ENCODE results near the gene KRT6C.
"Not testable (repeated sequence)": the region's sequence is repeated elsewhere in the genome, so short reads cannot be mapped to it uniquely, and the experiment has no call there.

The KRT6C gene

DNA sequence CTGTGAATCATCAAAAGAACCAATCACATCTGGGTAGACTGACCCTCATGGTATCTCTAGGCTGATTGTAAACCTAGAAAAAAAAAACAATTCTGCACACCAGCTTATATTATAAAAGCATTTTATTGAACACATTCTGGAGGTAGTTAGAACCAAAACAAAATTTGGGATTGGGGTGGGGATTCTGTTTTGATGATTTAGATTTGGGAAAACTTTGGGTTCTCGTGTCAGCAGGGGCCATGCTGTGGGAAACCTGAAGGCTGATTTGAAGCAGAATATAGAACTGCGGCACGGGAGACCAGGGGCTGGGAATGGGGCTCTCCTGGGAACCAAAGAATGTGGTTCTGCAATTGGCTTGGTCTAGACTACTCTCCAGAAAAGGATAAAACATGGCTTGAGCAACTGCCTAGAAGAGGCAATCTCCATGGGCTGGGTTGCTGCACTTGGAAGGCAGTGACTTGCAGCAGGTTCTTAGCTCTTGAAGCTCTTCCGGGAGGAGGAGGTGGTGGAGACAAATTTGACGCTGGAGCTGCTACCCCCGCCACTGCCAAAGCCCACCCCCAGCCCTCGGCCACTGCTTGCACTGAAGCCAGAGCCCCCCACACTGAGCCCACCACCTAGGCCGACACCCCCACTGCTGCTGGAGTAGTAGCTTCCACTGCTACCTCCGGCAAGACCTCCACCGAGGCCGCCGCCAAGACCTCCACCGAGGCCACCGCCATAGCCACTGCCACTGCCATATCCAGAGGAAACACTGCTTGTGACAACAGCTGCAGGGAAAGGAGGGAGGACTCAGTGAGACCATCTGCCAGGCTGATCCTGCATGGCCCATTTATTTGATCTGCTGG is 41.1 kb upstream of the KRT6C start:
- no peak overlapping the region for H3K4me3 ChIP-seq (ENCODE audit: control insufficient read depth, low read depth, low read length)
- DNase-seq (ENCODE audit: low read depth) = no peak
- TF ChIP-seq, protein P1, sequence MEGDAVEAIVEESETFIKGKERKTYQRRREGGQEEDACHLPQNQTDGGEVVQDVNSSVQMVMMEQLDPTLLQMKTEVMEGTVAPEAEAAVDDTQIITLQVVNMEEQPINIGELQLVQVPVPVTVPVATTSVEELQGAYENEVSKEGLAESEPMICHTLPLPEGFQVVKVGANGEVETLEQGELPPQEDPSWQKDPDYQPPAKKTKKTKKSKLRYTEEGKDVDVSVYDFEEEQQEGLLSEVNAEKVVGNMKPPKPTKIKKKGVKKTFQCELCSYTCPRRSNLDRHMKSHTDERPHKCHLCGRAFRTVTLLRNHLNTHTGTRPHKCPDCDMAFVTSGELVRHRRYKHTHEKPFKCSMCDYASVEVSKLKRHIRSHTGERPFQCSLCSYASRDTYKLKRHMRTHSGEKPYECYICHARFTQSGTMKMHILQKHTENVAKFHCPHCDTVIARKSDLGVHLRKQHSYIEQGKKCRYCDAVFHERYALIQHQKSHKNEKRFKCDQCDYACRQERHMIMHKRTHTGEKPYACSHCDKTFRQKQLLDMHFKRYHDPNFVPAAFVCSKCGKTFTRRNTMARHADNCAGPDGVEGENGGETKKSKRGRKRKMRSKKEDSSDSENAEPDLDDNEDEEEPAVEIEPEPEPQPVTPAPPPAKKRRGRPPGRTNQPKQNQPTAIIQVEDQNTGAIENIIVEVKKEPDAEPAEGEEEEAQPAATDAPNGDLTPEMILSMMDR (IDR thresholded peaks at IDR 0.05; ENCODE audit: control insufficient read depth, insufficient read depth, low read depth, low read length, missing control alignments) = no peak

DNA sequence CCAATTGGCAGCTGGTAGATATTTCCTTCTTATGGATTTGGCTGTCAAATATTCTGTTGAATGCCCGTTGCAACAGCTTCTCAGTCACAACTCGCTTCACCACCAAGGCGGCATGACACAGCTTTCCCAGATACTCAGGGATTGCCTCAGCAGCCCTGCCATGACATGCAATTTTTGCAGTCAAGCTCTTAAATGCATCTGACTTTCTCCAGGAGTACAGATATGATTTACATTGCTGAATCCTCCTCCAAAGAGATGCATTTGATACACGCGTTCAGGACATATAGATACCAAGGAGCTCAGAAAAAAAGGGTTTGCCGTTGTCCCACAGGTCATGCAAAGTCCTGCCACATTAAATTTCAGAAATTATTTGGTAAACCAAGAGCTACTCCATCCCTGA is 40.1 kb upstream of the KRT6C start:
- no peak for DNase-seq (ENCODE audit: low read depth)
- TF ChIP-seq, protein P1 (IDR thresholded peaks at IDR 0.05; ENCODE audit: control insufficient read depth, insufficient read depth, low read depth, low read length, missing control alignments) = no peak
- H3K4me3 ChIP-seq (ENCODE audit: control insufficient read depth, low read depth, low read length) = no peak overlapping the region

DNA sequence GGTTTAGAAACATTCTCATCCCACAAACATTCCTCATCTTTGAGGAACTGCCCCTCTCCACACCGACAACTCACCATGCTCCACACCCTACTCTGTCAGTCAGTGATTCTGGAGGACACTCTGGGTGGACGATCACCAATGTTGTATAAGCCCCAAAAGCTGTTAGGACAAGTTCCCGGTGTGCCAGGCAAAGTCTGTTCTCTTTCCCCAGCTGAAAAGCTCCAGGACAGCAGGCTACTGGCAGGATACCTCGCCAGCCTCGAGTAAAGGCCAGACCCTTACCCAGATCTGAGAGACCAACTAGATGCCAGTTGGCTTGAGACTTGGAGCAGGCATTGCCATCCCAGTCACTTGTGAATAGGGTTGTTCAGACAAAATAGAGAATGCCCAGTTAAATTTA is 34.6 kb upstream of the KRT6C start:
- DNase-seq (ENCODE audit: low read depth) = no peak
- TF ChIP-seq, protein P1 (IDR thresholded peaks at IDR 0.05; ENCODE audit: control insufficient read depth, insufficient read depth, low read depth, low read length, missing control alignments) = no peak
- H3K4me3 ChIP-seq (ENCODE audit: control insufficient read depth, low read depth, low read length) = no peak overlapping the region

DNA sequence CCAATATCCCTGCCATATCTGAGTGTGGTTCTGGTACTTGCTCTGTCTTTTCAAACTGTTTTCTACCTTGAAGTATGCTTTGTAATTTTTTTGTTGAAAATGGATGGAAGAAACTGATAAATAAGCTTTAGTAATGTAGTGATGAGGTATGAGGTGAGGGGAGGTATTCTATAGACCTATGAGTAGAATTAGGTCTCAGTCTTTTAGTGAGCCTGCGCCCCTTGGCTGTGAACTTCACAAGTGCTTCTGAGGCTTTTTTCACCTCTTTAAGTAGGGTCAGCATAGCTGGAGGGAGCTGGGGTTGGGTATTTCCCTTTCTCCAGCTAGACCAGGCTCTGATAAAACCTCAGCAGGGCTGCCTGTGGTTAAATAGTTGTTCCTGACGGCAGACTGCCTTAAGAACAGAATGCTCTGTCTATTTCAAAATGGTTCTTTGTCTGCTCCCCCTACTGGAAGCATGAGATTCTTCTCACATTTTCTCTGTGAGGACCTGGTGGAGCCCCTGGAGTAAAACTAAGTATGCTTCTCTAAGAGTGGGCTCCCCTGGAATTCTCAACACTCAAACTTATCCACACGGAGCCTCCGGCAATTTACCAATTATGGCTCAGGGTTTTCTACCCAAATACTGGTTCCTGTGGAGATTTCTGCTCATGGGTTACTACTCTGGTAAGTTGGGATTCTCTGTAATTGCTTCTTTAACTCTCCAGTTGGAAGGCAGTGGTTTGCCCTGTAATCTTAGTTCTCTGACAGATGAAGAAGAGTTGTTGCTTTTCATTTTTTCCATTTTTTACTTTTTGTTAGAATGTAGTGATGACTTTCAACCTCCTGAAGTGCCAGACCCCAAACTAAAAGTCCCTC is 33.5 kb upstream of the KRT6C start:
- TF ChIP-seq, protein P1 (IDR thresholded peaks at IDR 0.05; ENCODE audit: control insufficient read depth, insufficient read depth, low read depth, low read length, missing control alignments) = peak; percentile 69
- DNase-seq (ENCODE audit: low read depth) = peak; percentile 63

DNA sequence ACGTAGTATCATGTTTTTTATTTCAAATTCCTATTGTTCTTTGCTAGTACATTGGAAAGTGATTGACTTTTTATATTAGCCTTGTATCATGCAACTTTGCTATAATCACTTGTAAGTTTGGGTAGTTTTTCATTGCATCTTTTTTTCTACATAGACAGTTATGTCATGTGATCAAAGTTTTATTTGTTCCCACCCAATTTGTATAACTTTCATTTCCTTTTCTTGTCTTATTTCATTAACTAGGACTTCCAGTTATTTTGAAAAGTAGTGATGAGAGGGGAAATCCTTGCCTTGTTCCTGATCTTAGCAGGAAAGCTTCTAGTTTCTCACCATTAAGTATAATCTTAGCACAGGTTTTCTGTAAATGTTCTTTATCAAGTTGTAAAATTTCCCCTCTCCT is 29.3 kb upstream of the KRT6C start:
- TF ChIP-seq, protein P1 (IDR thresholded peaks at IDR 0.05; ENCODE audit: control insufficient read depth, insufficient read depth, low read depth, low read length, missing control alignments) = no peak
- DNase-seq (ENCODE audit: low read depth) = no peak
- no peak overlapping the region for H3K4me3 ChIP-seq (ENCODE audit: control insufficient read depth, low read depth, low read length)

More for the DNA sequence above, 33.5 kb upstream of the KRT6C start:
- H3K4me3 ChIP-seq (ENCODE audit: control insufficient read depth, low read depth, low read length) = no peak overlapping the region

DNA sequence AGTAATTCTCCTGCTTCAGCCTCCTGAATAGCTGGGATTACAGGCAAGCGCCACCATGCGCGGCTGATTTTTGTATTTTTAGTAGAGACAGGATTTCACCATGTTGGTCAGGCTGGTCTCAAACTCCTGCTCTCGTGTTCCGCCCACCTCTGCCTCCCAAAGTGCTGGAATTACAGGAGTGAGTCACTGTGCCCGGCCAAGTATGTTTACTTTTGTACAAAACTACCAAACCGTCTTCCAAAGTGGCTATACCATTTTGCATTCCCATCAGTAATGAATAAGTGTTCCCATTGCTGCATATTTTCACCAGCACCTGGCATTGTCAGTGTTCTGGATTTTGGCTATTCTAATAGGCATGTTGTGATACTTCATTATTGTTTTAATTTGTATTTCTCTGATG is 27.9 kb upstream of the KRT6C start:
- TF ChIP-seq, protein P1 (IDR thresholded peaks at IDR 0.05; ENCODE audit: control insufficient read depth, insufficient read depth, low read depth, low read length, missing control alignments) = no peak
- DNase-seq (ENCODE audit: low read depth) = no peak

DNA sequence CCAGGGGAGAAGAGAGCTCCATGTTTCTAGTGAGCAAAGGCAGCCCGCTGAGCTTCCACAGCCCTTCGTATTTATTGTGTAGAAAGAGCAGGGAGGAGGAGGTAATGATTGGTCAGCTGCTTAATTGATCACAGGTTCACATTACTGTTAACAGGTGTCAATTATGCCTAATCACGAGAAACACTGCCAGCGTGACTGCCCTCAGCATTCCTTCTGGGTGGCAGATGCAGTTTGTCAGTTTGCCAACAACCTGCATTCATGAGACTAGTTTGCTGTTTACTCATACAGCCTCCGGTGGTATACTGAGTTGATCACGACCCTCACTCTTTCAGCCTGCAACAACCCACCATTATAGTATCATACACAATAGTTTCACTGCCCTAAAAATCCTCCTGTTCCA is 27.0 kb upstream of the KRT6C start:
- not testable (repeated sequence) for H3K4me3 ChIP-seq (ENCODE audit: control insufficient read depth, low read depth, low read length); DNase-seq (ENCODE audit: low read depth)

More for the DNA sequence above, 27.9 kb upstream of the KRT6C start:
- no peak overlapping the region for H3K4me3 ChIP-seq (ENCODE audit: control insufficient read depth, low read depth, low read length)
